GM12878 (cell line): ENCODE measurements around the gene ITGA7.

Source experiments
- CTCF ChIP-seq, 3 experiments: IDR thresholded peaks in 2 of 3; conservative IDR thresholded peaks in 1 of 3; 2 replicates each; pipeline ENCODE4 v1.5.1; 2011; ENCODE audit warnings: low read depth in 3 of 3, low read length in 3 of 3, mild to moderate bottlenecking in 3 of 3, control low read depth in 2 of 3, moderate library complexity in 2 of 3, inconsistent platforms in 1 of 3, mixed read lengths in 1 of 3; ENCODE audit not compliant: control insufficient read depth in 2 of 3, insufficient read depth in 1 of 3; ENCODE audit errors: extremely low read depth in 1 of 3
- EGR1 ChIP-seq, 2 experiments: IDR thresholded peaks; 1 replicate in 1 of 2; 2 replicates in 1 of 2; pipeline ENCODE4 v1.6.1; 2011 to 2012; ENCODE audit warnings: low read depth in 2 of 2, low read length in 2 of 2, borderline replicate concordance in 1 of 2, mild to moderate bottlenecking in 1 of 2, moderate library complexity in 1 of 2
- MXI1 ChIP-seq: fragments of 150-350 bp; IDR thresholded peaks from 2 replicates; pipeline ENCODE4 v1.6.1; 2011; ENCODE audit warnings: low read depth, mild to moderate bottlenecking, inconsistent platforms, low read length, improper control_type of control experiment
- YY1 ChIP-seq: IDR thresholded peaks from 2 replicates; pipeline ENCODE4 v1.6.1; 2011; ENCODE audit warnings: low read depth, mild to moderate bottlenecking, low read length
- ZNF274 ChIP-seq: IDR thresholded peaks from one replicate; pipeline ENCODE4 v1.8.0; 2011; ENCODE audit not compliant: insufficient read length, insufficient read depth
- ZNF384 ChIP-seq: IDR thresholded peaks from 2 replicates; pipeline ENCODE4 v1.6.1; 2012; ENCODE audit warnings: low read depth, mild to moderate bottlenecking, low read length, improper control_type of control experiment, borderline replicate concordance
- ZNF622 ChIP-seq: fragments of 450-650 bp; IDR thresholded peaks from 2 replicates; pipeline ENCODE4 v1.6.1; 2017; ENCODE audit warnings: mild to moderate bottlenecking, inconsistent platforms
- TF ChIP-seq, protein P1 (sequence below): fragments of 450-650 bp; IDR thresholded peaks from 2 replicates; pipeline ENCODE4 v1.6.1; 2017; ENCODE audit warnings: antibody characterized with exemption, mild to moderate bottlenecking, moderate library complexity

DNA sequence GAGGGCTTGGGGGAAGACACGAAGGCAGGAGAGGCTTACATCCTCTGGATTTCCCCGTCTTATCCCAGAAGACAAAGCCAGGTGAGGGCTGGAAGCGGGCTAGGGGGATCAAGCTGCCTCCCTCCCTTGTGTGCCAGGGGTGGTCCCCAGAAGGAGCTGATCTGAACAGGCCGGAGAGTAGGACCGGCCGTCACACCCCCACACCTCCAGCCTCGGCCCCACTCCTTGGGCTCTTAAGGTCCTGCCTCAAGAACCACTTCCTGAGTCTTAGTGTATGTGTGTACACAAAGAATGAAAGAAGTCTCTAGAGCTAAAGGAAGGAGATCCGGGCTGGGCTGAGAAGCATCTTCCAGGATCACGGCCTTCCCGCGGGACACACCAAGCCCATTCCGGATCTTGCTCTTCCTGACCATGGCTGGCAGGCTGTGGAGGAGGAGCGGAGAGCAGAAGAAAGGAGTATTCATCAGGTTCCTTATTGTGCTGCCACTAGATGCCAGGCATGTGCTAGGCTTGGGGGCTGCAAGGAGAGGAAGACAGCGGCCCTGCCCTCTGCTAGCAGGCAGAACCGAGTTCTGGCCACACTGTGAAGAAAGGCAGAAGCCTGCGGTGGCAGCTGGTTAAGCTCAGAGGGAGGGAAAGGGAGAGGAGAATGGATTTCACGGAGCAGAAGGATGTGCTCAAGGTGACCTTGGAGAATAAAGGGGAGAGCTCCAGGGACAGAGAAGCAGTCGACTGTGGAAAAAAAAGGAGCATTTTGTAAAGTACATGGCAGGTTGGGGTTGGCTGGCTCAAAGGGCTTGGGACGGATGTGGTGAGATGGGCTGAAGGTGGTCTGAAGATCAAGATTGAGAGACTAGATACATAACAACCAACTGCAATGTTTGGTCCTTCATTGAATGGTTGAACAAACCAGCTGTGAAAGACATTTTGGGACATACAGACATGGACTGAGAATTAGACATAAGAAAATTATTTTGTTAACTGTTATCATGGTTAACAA lies 22.4 kb upstream of the ITGA7 start:
- TF ChIP-seq EGR1 (IDR thresholded peaks at IDR 0.05; ENCODE audit: borderline replicate concordance in 1 of 2, low read depth in 2 of 2, low read length in 2 of 2) = peak in 1 of 2 experiments; percentile 50; a peak in 1 of 3 replicates
- no peak for TF ChIP-seq ZNF622
- TF ChIP-seq ZNF384 = no peak
- TF ChIP-seq MXI1 = no peak
- TF ChIP-seq, protein P1, sequence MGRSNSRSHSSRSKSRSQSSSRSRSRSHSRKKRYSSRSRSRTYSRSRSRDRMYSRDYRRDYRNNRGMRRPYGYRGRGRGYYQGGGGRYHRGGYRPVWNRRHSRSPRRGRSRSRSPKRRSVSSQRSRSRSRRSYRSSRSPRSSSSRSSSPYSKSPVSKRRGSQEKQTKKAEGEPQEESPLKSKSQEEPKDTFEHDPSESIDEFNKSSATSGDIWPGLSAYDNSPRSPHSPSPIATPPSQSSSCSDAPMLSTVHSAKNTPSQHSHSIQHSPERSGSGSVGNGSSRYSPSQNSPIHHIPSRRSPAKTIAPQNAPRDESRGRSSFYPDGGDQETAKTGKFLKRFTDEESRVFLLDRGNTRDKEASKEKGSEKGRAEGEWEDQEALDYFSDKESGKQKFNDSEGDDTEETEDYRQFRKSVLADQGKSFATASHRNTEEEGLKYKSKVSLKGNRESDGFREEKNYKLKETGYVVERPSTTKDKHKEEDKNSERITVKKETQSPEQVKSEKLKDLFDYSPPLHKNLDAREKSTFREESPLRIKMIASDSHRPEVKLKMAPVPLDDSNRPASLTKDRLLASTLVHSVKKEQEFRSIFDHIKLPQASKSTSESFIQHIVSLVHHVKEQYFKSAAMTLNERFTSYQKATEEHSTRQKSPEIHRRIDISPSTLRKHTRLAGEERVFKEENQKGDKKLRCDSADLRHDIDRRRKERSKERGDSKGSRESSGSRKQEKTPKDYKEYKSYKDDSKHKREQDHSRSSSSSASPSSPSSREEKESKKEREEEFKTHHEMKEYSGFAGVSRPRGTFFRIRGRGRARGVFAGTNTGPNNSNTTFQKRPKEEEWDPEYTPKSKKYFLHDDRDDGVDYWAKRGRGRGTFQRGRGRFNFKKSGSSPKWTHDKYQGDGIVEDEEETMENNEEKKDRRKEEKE = no peak
- peak in 1 of 3 experiments; percentile 22; a peak in 1 of 6 replicates for TF ChIP-seq CTCF (IDR thresholded peaks at IDR 0.05 in 2 of 3, conservative IDR thresholded peaks at IDR 0.05 in 1 of 3; ENCODE audit: control insufficient read depth in 2 of 3, extremely low read depth in 1 of 3, insufficient read depth in 1 of 3, low read depth in 3 of 3, low read length in 3 of 3)
- TF ChIP-seq ZNF274 = no peak
- no peak for TF ChIP-seq YY1
